Renal pelvis (tissue), 4 donors: ENCODE results near the gene SLC35A2. TPM values are rescaled to one million over a fixed set of nuclear protein-coding genes. Genes with fewer than 3 reads are reported as not detected.
"Not testable (repeated sequence)": the region's sequence is repeated elsewhere in the genome, so short reads cannot be mapped to it uniquely, and the experiment has no call there.

Source experiments
- DNase-seq: peaks from one replicate; pipeline ENCODE4 v3.0.0-alpha.2; 2013
- polyA plus RNA-seq, 3 donors: library from polyadenylated mRNA; unstranded; fragments of 120-200 nt; gene quantifications; one replicate each; pipeline ENCODE4 v1.2.1, GENCODE V29; 2013; ENCODE audit not compliant: insufficient read length in 3 of 3

The SLC35A2 gene
- polyA plus RNA-seq, 3 donors = 28.7 to 38.8 (median 36.5) TPM

GRCh38 chrX:48864210-48864609 is 47.2 kb downstream of the SLC35A2 start:
- DNase-seq = no peak

- no peak for DNase-seq
These were observed 56.5 kb downstream of the SLC35A2 start for GRCh38 chrX:48854898-48855297.

- DNase-seq = not testable (repeated sequence)
These were observed 57.2 kb downstream of the SLC35A2 start for GRCh38 chrX:48854121-48854804.

GRCh38 chrX:48853494-48853893 is 58.0 kb downstream of the SLC35A2 start:
- not testable (repeated sequence) for DNase-seq

Other genes starting within 250 kb of the SLC35A2 start
- 1 to 10 TPM; 2.7 to 4.9 (median 4.0) TPM for gene WAS, start 227.8 kb downstream of the SLC35A2 start, polyA plus RNA-seq
- gene SUV39H1, start 214.9 kb downstream of the SLC35A2 start, polyA plus RNA-seq = 1 to 10 TPM; 7.0 to 8.2 (median 7.7) TPM
- gene GLOD5, start 149.9 kb downstream of the SLC35A2 start, polyA plus RNA-seq = 1 to 10 TPM in 2 of 3 donors, under 1 TPM in 1; 0.79 to 1.4 (median 1.2) TPM
- gene GATA1, start 125.1 kb downstream of the SLC35A2 start, polyA plus RNA-seq = under 1 TPM; 0.44 to 0.87 (median 0.54) TPM
- gene HDAC6, start 109.6 kb downstream of the SLC35A2 start, polyA plus RNA-seq = 100 to 1,000 TPM; 165 to 202 (median 198) TPM
- gene ERAS, start 85.1 kb downstream of the SLC35A2 start, polyA plus RNA-seq = under 1 TPM in 2 of 3 donors, not detected in 1; 0.13 to 0.24 TPM
- gene PCSK1N, start 76.0 kb downstream of the SLC35A2 start, polyA plus RNA-seq = 10 to 100 TPM; 14.1 to 20.0 (median 14.9) TPM
- gene TIMM17B, start 13.9 kb downstream of the SLC35A2 start, polyA plus RNA-seq = 10 to 100 TPM; 43.6 to 58.7 (median 52.7) TPM
- 10 to 100 TPM; 76.5 to 86.0 (median 84.2) TPM for gene PQBP1, start 13.7 kb downstream of the SLC35A2 start, polyA plus RNA-seq
- 1 to 10 TPM; 6.5 to 7.9 (median 6.9) TPM for gene PIM2, start 7.4 kb upstream of the SLC35A2 start, polyA plus RNA-seq
- 10 to 100 TPM; 65.9 to 68.3 (median 66.0) TPM for gene OTUD5, start 46.0 kb upstream of the SLC35A2 start, polyA plus RNA-seq
- gene KCND1, start 60.2 kb upstream of the SLC35A2 start, polyA plus RNA-seq = 1 to 10 TPM; 2.9 to 3.9 (median 3.0) TPM
- 10 to 100 TPM; 46.7 to 66.3 (median 62.1) TPM for gene GRIPAP1, start 90.6 kb upstream of the SLC35A2 start, polyA plus RNA-seq
- gene TFE3, start 131.7 kb upstream of the SLC35A2 start, polyA plus RNA-seq = 10 to 100 TPM; 31.8 to 38.9 (median 37.5) TPM
- 10 to 100 TPM; 11.9 to 16.8 (median 14.7) TPM for gene CCDC120, start 147.4 kb upstream of the SLC35A2 start, polyA plus RNA-seq
- gene PRAF2, start 162.4 kb upstream of the SLC35A2 start, polyA plus RNA-seq = 10 to 100 TPM; 37.1 to 44.2 (median 39.6) TPM
- gene WDR45, start 168.2 kb upstream of the SLC35A2 start, polyA plus RNA-seq = 10 to 100 TPM; 54.8 to 61.8 (median 60.6) TPM
- gene GPKOW, start 212.1 kb upstream of the SLC35A2 start, polyA plus RNA-seq = 10 to 100 TPM; 24.8 to 26.0 (median 25.9) TPM